ENCODE data around the gene KYNU.
"Not testable (repeated sequence)": the region's sequence is repeated elsewhere in the genome, so short reads cannot be mapped to it uniquely, and the experiment has no call there.

KYNU gene

DNA sequence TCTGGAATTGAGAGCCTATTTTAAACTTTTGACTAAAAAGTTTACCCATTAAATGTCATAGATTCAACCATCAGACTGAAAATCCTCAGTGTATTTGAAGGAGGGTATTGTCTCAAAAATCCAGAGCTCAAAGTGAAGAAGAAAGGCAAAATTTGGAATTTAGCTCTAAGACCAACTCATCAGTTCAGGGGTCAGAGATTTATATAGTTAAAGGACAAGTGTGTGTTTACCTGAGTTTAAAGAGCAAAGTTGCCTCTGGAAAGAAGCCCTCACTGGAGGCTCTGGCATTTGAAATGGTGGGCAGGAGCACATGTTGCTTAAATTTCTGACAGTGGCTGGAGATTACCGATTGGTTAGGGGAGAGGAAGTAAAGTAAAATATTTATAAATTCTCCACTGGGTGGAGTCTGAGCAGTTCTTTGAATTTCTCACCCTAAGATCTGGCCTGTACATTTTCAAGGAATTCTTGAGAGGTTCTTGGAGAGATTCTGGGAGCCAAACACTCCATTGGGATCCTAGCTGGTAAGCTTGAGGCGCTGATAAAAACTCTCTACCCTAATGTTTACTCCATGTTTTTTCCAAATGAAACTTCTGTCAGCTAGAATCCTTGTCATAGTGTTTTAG lies at the start of gene KYNU:
Gene KYNU (plus strand): TSS at position 449 of the 623 bp plus-strand sequence. CDS start 7,704 bp downstream, outside the sequence.
- no peak for DNase-seq (ENCODE audit: low read depth, low spot score)

DNA sequence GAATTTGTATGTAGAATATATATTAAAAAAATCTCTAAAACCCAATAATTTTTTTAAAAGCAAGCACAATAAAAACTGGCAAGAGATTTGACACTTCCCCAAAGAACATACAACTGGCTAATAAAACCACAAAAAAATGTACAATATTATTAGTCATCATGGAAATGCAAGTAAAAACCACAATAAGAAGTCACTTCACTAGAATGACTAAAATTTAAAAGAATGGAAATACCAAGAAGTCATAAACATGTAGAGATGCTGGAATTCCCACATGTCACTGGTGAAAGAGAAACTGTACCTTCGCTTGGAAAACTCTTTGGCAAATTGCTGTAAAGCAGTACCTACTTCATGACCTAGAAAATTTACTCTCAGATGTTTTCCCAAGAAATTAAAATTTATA lies 43.4 kb upstream of the KYNU start:
- DNase-seq (ENCODE audit: low read depth, low spot score): no peak

DNA sequence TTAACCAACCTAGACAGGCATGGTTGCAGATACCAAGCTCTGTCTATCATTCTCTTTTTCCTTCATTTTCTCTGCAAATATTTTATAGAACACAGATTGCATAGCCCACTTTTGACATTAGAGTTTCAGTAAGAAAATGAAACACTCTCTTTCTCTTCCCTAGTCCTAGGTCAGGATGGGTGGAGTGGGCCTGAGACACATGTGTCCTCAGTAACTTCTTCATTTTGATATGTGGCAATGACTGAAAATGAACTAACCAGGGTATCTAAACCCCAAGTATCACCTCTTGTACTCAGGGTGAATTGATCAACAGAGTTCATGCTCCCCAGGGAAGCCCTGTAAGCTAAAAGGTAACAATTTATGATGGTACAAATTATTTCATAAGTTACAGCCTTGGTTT lies 37.0 kb upstream of the KYNU start:
- DNase-seq (ENCODE audit: low read depth, low spot score): no peak

DNA sequence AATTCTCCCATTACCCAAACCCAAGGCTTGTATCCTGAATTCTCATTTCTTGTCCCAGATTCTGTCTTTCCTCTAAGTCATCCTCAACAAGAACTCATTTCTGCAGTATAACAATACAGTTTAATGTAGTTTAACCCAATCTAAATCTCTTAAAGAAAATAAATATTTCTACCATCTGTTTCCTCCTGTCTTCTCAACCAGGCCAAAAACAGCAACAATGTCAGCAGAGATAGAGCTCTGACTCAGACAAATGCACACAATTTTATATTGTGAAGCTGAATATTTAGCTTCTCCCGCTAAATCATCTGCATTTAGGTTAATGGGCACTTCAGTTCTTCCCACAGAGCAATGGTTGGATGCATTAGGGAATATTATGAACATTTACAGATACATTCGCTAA lies 35.7 kb upstream of the KYNU start:
- no peak for DNase-seq (ENCODE audit: low read depth, low spot score)

DNA sequence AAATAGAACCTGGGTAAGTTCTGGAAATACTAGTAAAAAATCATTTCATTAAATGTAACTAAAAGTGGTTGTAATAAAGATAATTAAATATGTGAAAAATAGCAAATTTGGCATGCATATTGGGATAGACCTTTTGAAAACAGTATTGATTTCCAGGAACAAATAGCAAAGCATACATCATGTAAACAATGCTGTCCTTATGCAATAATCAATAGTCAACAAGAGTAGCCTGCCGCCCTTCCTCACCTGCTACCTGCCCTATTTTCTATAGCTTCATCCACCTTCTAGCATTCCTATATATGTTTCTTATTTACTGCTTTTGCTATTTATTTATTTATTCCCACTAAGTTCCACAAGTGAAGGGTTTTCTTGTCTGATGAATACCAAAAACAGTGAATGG lies 35.1 kb upstream of the KYNU start:
- no peak for DNase-seq (ENCODE audit: low read depth, low spot score)

DNA sequence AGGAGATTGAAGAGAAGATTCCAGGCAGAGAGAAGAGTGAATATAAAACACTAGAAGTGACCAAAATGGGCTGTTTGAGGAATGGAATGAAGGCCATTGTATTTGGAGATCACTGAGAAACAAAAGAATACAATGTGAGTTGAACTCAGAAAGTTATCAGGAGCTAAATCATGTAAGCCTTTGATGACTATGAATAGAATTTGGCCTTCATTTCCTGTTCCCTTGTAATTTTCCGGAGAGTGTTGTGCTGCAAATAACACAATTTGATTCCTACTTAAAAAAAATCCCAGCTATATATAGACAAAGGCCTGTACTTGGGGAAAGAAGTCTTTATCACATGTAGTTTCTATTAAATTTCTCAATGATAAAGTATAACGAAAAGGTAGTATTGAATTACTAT lies 33.7 kb upstream of the KYNU start:
- DNase-seq (ENCODE audit: low read depth, low spot score): no peak

DNA sequence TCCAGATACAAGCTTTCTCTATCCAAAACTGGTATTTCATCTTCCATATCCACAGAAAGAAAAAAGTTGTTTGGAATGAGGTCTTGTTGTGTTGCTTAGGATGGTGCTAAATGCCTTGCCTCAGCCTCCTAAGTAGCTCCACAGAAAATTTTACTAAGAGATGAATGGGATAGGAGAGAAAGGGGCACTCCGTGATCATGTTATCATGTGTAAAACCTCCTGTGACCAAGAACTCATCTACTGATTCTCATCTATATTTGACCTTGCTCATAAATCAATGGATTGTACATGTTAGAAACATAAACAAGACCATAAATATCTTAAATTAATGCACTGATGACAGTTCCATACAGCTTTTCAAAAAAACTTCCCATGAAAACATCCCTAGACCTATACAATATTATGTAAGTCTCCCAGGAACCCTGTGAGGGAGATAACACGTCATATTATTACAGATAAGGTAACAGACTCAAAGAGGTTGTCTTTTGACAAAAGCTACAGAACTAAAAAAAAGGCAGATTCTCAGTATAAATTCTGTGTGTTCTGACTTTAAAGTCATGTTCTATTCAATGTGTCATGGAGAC lies 29.3 kb upstream of the KYNU start:
- DNase-seq (ENCODE audit: low read depth, low spot score): no peak

DNA sequence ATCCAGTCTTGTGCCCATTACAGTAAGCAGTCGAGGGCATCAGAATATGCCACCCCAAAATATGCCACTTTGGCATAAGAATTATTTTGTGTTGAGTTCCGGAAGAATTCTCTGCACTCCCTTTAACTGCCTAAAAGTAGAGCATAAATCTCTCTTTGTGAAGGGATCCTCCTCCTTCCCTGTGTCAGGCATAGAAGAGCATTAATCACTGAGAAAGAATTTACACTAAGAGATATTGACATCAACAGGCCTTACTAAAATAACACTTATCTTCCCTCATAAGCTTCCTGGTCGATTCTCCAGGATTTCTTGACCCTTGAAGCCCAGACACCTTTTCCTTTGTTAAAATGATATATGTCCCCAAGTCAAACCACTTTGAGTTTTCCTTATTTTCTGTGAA lies 27.6 kb upstream of the KYNU start:
- DNase-seq (ENCODE audit: low read depth, low spot score): no peak

DNA sequence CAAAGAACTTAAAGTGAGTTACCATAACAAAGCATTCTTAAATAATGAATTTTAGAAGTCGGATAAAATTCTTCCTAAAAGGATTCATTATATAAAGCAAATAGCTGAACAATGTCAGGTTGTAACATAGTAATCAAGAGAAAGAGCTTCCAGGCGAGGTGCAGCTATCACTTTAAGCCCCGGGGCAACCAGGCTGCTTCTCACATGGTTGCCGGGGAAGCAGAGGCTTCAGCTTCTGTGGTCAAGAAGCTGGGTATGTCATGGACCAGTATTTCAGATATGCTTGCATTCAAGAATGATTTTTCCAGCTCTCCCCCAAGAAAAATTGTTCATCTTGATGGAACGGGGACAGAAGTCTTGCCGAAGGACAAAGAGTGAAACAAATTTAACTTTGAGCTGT lies 23.6 kb upstream of the KYNU start:
- DNase-seq (ENCODE audit: low read depth, low spot score): no peak

DNA sequence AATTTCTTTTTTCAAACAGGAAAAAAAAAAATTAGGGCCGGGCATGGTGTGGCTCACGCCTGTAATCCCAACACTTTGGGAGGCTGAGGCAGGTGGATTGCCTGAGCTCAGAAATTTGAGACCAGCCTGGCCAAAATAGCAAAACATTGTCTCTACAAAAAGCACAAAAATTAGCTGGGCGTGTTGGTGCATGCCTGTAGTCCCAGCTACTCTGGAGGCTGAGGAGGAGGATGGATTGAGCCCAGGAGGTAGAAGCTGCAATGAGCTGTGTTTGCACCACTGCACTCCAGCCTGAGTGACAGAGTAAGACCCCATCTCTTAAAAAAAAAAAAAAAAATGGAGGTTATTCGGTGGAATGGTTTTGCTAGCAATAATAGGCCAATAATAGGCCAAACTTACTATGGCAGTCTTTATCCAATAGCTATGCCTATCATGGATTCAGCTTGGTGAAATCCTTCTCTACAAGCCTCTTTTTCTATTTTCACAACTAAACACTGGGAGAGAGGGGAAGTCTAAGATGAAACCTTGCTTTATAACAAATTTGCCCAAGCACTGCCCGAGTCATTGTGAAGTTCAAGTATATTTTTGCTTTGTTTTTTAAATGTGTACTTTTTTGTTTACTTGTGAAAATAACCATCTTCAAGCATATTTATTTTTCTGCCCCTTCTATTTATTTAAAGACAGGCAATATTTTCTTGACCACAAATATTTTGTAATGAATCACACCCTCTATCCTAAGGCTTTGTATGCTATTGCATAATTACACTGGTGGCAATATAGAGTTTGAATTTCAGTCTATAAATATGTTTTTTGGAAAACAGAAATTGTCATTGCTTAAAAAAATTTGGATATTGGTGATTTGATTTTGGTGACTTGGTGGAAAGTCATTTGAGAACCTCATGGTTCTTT lies 20.0 kb upstream of the KYNU start:
- DNase-seq (ENCODE audit: low read depth, low spot score): no peak

DNA sequence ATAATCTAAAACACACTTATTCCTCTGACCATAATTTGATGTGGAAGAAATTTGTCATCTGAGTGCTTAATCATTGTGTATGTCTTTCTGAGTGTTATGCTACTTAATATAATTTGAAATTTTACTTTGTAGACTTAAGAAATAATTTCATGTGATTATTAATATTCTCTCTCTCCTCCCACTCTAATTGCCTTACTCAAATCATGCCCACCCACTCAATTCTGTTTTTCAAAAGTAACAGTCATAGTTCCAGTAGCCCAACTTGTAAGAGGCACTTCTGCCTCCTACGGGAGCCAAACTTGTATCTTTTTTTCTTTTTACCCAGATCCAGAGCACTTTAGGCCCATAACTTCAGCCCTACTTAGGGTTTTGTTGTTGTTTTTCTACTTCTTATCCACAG lies 18.5 kb upstream of the KYNU start:
- DNase-seq (ENCODE audit: low read depth, low spot score): no peak

DNA sequence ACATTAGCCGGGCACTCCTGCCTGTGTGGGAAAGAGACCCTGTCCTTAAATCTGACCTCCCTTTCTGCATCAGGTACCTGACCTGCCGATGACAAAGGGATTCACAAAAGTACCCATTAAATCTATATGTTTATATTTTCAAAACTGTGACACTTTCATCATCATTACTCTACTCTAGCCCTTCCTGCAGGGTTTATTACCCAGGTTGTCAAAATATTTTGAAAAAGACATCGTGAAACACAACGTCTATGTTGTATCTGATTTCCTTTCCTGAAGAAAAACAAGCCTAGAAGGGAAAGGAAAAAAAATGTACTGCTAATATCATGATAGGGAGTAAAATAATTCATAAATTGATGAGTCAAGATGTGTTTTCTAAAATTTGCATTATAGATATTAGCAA lies 15.2 kb upstream of the KYNU start:
- DNase-seq (ENCODE audit: low read depth, low spot score): no peak

DNA sequence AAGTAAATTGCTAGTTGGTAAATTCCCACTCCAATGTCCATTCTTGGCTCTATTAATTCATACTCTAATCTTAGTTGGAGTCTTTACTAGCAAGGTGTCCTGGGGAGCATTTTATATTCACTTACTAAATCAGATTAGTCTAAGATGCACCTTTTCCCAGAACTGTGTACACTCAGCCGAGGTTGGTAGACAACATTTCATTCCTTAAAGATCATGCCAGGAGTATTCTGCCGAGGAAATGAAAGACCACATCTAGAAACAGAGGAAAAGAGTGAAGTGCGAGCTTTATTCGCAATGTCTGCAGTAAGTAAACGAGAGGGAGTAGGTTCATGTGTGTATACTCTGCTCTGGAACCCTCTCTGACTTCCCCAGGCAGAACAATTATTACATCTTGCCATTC lies 14.6 kb upstream of the KYNU start:
- no peak for DNase-seq (ENCODE audit: low read depth, low spot score)

DNA sequence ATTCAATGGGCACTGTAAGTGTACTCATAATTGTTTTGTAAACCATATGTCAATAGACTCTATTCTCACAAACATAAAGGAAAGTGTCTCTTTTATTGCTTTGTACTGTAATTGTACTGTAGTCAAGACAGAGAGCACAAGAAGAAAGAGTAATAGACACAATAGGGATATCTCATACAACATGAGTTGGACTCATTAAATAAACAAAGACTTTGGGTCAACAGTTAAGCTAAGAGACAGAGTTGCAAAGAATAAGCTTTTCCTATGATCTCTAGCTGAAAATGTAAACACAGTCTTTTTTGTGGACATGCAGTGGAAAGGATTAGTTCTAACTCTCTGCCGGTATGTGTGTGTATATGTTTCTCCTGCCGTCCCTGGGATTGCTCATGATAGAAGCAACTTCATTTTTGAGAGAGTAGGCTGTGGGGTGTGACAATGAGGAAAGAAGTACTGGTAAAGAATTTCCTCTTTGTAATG lies 13.9 kb upstream of the KYNU start:
- no peak for DNase-seq (ENCODE audit: low read depth, low spot score)

DNA sequence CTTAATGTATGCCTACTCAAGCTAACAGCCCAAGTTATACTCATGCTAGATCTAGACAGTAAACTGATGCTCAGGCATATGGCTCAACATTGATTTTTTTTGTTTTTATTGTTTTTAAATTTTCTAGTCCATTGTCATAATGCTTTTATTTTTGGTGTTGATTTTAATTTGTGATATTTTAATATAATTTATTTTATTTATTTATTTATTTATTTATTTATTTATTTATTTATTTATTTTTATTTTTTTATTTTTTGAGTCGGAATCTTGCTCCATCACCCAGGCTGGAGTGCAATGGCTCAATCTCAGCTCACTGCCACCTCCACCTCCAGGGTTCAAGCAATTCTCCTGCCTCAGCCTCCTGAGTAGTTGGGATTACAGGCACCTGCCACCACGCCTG lies 12.9 kb upstream of the KYNU start:
- not testable (repeated sequence) for DNase-seq (ENCODE audit: low read depth, low spot score)

DNA sequence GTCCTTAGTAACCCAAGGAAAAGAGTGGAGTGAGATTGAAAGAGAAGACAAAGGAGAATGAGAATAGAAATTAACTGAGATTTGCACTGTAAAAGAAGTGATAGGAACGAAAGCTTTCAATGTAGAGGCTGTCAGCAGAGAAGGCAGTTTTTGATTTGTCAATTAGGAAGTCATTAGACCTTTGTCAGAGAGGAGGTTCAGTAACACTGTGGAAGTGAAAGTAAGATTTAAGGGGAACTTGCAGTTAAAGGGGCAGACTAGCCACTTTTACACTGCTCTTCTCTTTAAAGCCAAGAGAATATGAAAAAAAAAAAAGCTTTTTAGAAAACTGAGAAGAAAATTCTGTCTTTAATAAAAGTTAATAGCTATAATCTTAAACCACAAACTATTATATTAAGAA lies 11.5 kb upstream of the KYNU start:
- no peak for DNase-seq (ENCODE audit: low read depth, low spot score)

DNA sequence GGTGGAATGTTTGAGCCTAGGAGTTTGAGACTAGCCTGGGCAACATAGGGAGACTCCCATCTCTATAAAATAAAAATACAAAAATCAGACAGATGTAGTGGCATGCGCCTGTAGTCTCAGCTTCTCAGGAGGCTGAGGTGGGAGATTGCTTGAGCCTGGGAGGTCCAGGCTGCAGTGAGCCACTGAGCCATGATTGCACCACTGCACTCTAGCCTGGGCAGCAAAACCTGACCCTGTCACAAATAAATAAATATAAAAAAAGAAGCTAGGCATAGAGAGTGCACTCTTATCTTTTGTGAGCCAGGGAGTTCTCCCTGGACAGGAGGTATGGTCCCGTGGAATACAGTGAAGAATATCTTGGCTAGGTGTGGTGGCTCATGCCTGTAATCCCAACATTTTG lies 11.0 kb upstream of the KYNU start:
- no peak for DNase-seq (ENCODE audit: low read depth, low spot score)

DNA sequence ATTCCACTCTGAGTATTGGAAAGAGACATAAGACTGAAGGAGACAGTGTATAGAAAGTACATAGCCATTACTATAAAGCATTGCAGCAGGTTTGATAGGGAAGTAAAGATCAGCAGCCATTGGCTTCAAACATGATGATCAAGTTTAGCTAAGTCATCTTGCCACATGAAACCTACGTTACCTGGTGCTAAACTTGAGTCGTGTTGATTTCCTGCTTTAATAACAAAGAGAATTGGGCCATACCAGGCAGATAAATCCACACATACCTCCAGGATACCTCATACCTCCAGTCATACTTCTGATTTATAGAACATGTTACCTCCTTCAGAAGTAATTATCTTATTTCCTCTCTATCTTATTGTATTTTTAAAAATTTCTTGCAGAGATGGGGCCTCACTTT lies 10.3 kb upstream of the KYNU start:
- no peak for DNase-seq (ENCODE audit: low read depth, low spot score)

DNA sequence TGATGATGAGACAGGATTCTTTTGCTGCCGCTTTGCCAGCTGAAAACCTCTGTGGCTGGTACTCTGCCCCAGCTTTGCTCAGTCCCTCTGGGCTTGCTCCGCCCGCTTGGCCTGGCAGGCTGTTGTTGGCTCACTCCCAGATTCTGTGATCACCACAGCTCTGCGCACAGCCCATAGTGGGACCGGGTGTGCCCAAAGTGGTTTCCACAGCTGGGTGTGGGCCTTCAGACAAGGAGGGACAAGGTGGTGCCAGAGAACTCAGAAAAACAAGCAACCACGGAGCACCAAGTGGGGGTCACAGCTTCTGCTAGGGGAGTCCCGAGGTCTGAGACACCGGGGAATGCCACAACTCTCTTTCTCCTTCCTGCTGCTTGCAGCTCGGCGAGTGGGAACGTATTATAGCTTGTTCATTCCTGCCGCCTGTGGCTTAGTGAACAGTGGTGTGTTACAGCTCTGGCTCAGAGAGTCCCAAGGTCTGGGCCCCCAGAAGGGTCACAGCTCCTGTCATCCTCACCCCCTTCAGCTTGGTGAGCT lies 9.2 kb upstream of the KYNU start:
- no peak for DNase-seq (ENCODE audit: low read depth, low spot score)

DNA sequence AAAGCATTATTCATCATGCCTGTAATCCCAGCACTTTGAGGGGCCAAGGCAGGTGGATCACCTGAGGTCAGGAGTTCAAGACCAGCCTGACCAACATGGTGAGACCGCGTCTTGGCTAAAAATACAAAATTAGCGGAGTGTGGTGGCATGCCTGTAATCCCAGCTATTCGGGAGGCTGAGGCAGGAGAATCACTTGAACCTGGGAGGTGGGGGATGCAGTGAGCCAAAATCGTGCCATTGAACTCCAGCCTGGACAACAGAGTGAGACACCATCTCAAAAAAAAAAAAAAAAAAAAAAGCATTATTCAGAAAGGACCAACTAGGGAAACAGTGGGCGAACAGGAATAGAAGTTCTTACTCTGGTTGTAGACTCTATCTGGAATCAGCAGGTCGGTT lies 8.4 kb upstream of the KYNU start:
- DNase-seq (ENCODE audit: low read depth, low spot score): not testable (repeated sequence)

DNA sequence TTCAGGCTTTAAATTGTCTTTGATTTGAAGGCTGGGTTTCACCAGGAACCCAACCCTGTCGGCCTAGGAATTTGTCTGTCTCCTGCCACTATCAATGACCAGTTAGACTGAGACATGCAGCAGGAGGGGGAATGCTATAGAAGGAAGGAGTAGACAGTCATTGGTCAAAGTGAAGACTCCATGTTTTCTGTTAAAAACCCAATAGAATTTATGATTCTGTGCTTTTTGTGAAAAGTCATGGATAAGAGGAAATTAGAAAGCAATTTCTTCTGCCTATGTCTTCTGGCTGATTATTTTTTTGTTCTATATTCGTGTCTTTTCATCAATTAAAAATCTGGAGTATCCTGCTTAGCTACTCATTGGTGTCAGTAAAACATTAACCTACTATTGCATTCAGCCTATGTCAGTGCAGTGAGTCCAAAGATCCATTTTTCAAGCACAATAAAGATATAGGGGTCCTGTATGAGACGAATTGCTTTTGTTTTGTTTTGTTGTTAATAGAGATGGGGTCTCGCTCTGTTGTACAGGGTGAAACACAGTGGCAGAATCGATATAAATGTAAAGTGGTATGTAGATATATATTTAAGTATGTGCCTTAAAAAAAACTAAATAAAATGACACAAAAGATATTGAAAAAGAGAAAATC lies 7.9 kb upstream of the KYNU start:
- DNase-seq (ENCODE audit: low read depth, low spot score): no peak

DNA sequence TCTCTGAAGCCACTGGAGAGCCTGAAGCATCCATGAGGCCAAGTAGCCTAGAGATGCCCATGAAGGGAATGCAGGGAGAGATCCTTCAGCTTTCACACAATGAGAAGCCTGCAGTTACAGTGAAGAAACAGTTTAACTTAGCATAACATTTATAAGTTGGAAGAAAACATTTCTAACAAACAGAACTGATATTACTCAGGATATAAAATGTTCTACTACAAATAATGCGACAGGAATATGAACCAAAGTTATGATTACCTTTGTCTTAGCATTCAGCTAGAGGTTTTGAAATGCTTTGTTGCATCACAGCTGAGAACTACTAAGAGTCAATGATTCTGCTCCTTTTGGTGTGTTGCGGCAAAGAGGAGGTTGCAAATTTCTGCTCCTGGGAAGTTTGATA lies 6.9 kb upstream of the KYNU start:
- DNase-seq (ENCODE audit: low read depth, low spot score): no peak

Measured in smooth muscle cell of the brain vasculature (primary cell).